IMR-90 (cell line): ENCODE measurements around the gene ZNF488.

Experiments
- BHLHE40 ChIP-seq: fragments of 150-350 bp; IDR thresholded peaks from 2 replicates; pipeline ENCODE4 v1.6.1; 2016; ENCODE audit warnings: mild to moderate bottlenecking, low read depth, low read length
- CEBPB ChIP-seq: IDR thresholded peaks from 2 replicates; pipeline ENCODE4 v1.6.1; 2012; ENCODE audit warnings: low read depth, low read length, improper control_type of control experiment
- FOS ChIP-seq: fragments of 150-350 bp; IDR thresholded peaks from 2 replicates; pipeline ENCODE4 v1.6.1; 2016; ENCODE audit warnings: low read depth, low read length
- MAFK ChIP-seq: IDR thresholded peaks from 2 replicates; pipeline ENCODE4 v1.6.1; 2012; ENCODE audit warnings: low read depth, low read length, improper control_type of control experiment
- MAZ ChIP-seq: IDR thresholded peaks from 2 replicates; pipeline ENCODE4 v1.6.1; 2012; ENCODE audit warnings: low read depth, mild to moderate bottlenecking, low read length, improper control_type of control experiment, moderate library complexity, borderline replicate concordance
- NFE2L2 ChIP-seq: fragments of 150-350 bp; IDR thresholded peaks from 2 replicates; pipeline ENCODE4 v1.6.1; 2016; ENCODE audit warnings: low read depth, mild to moderate bottlenecking, low read length
- POLR2A ChIP-seq: IDR thresholded peaks from 2 replicates; pipeline ENCODE4 v1.6.1; 2012; ENCODE audit warnings: mild to moderate bottlenecking, low read depth, low read length
- RAD21 ChIP-seq: IDR thresholded peaks from 2 replicates; pipeline ENCODE4 v1.6.1; 2012; ENCODE audit warnings: low read length, improper control_type of control experiment
- RCOR1 ChIP-seq: IDR thresholded peaks from 2 replicates; pipeline ENCODE4 v1.6.1; 2012; ENCODE audit warnings: mild to moderate bottlenecking, low read length, improper control_type of control experiment; ENCODE audit not compliant: insufficient replicate concordance
- TF ChIP-seq, protein P1 (sequence below): conservative IDR thresholded peaks from 2 replicates; pipeline ENCODE4 v1.5.1; 2012; ENCODE audit warnings: mild to moderate bottlenecking, low read depth, low read length, improper control_type of control experiment

DNA sequence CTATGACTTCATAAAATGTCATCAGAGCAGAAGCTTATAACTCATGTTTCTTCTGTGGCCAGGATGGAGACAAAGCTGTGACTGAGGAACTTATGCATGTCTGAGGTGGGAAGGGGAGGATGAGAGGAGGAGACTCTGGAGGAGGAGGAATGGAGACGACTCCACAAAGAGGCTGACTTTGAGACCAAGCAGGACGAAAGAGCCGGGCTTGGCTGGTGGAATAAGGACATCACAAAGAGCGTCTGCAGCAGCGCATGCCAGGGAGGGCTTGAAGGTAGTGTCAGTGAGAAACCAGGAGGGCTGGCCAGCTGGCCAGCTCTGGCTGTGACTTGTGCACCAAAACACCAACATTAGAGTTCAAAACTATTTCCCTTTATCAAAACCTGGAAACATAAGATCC, 68.0 kb downstream of the ZNF488 start:
- TF ChIP-seq POLR2A = no peak
- no peak for TF ChIP-seq NFE2L2
- TF ChIP-seq, protein P1, sequence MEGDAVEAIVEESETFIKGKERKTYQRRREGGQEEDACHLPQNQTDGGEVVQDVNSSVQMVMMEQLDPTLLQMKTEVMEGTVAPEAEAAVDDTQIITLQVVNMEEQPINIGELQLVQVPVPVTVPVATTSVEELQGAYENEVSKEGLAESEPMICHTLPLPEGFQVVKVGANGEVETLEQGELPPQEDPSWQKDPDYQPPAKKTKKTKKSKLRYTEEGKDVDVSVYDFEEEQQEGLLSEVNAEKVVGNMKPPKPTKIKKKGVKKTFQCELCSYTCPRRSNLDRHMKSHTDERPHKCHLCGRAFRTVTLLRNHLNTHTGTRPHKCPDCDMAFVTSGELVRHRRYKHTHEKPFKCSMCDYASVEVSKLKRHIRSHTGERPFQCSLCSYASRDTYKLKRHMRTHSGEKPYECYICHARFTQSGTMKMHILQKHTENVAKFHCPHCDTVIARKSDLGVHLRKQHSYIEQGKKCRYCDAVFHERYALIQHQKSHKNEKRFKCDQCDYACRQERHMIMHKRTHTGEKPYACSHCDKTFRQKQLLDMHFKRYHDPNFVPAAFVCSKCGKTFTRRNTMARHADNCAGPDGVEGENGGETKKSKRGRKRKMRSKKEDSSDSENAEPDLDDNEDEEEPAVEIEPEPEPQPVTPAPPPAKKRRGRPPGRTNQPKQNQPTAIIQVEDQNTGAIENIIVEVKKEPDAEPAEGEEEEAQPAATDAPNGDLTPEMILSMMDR = no peak
- TF ChIP-seq CEBPB = no peak
- TF ChIP-seq BHLHE40 = no peak
- no peak for TF ChIP-seq MAFK
- TF ChIP-seq FOS = no peak
- no peak for TF ChIP-seq RAD21
- no peak for TF ChIP-seq MAZ
- no peak for TF ChIP-seq RCOR1
